RCC 7860 (cell line): ENCODE measurements around the gene BCAP31.
A peak's percentile ranks its signal among the peaks of the same experiment; 100 is the strongest.
"Not testable (repeated sequence)": the region's sequence is repeated elsewhere in the genome, so short reads cannot be mapped to it uniquely, and the experiment has no call there.

ENCODE experiments used
- DNase-seq: peaks from one replicate; pipeline ENCODE4 v3.0.0-alpha.2; 2015; ENCODE audit warnings: low spot score
- FAIRE-seq: peaks from 2 replicates; lab custom pipeline; 2012; peaks lifted over from hg19 to GRCh38; lab: Jason Lieb, UNC

Gene BCAP31

DNA sequence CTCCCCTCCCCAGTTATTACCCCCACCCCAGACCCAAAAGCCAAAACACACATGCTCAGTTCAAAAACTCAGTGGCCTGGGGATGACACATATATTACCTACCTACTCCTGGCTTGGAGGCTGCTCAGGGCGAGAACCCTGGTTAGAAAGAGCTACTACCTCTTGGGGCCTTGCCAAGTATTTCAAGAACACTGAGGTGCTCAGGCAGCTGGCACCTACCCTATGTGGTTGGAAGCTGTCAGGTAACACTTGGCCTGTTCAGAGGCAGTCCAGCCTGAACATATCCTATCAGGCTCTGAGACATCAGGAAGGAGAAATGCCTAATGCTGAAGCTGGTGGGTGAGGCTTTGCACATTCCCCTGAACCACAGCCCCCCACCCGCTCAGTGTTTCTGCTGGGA is 4.9 kb downstream of the BCAP31 start:
- DNase-seq (no peak), FAIRE-seq (no peak)

DNA sequence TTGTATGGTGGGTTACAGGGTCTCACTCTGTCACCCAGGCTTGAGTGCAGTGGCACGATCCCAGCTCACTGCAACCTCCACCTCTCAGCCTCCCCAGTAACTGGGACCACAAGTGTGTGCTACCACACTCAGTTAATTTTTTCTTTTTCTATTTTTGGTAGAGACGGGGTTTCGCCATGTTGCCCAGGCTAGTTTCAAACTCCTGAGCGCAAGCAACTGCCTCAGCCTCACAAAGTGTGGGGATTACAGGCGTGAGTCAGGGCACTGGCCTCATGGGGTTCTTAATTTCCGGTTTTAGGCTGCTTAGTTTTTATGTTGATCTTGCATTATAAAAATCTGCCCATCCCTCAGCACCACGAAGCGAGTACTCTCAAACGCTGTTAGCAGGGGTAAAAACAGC is 6.7 kb downstream of the BCAP31 start:
- DNase-seq (no peak), FAIRE-seq (no peak)

DNA sequence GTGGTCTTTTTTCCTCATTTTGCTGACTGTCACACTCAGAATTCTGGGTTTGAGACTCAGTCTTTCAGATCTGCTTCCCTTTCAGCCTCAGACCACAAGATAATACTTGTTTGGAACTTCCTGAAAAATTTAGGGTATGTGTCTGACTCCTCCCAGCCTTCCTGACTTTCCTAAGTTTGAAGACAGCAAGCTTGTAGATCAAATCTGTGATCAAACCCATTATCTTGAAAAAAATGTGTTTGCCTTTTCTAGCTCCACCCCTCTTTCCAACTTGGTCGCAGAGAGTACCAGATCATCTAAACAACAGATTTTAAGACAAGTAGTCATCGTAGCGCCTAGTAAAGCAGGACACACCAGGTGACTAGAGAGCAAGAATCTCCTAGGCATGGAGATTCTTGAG is 9.9 kb downstream of the BCAP31 start:
- FAIRE-seq (no peak), DNase-seq (no peak)

DNA sequence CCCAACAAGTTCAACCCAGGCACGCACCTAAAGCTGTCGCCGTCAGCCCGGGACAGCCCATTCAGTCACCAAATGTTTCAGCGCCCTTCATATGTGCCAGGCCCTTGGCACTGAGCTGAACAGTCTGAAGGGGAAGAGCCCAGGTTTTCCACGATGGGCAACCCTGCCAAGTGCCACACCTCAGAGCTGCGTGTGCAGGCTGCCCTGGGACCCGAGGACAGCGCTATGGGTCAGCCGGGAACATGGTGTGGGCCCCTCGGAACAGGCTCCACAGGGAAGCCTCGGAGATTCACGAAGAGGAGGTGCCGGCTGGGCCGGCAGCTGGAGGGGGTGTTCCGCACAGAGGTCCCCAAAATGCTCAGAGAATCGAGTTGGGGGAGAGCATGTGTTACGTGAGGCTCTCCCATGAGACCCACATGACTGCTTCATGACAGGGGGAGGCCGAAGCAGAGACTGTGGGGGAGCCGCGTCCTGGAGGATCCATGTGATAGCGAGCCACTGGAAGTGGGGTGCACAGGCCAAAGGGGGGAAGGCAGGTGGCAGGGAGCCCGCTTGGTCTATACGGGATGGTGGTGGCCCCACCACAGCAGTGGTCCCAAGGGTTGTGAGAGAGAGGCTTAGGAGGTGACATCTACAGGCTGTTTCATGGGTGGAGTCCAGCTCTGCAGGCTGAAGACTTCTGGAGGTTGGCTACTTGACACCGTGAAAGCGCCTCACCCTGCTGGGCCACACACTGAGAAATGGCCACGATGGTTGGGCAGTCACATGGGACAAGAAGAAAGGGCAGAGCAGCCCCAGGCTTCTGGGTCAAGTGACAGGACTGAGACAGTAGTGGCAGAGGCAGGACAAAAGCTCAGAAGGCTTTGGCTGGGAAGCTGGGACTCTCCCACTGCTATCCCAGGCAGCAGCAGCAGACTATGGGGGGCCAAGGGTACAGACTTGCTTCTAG is 14.2 kb downstream of the BCAP31 start:
- no peak for FAIRE-seq
- no peak for DNase-seq

DNA sequence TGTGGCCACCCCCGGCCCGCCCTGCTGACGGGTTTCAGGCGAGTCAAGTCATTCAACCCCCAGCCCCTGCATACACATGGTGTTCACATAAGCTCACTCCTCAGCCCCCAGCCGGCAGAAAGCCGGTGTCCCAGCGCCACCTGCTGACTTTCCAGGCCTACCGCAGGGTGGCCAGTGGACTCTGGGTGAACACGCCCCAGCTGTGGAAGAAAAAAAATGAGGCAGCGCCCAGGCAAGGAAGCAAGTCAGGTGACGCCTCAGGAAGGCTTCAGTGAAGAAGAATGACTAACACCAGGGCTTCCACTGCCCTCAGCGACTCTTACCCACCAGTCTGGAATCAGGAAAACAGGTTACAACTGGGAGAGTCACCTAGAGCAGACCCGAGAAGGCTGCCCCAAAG is 15.8 kb downstream of the BCAP31 start:
- peak; percentile 79 for DNase-seq
- peak; percentile 89 for FAIRE-seq

DNA sequence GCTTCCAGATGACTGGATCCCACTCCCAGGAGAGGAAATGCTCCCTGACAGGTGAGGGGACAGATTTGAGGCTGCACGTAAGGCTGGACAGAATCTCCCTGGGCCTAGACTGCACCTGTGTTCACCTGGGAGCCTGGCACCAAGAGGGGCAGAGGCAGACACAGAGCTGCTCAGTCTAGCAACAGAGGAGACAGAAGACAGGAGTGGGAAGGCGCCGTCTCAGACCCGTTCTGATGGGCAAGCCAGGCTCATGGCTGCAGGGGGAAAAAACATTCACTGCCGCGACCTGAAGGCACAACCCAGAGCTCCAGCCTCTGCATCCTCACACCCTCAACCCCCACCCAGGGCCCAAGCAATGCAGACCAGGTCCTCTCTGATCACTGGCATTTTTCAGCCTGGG is 16.8 kb downstream of the BCAP31 start:
- FAIRE-seq, result no peak
- no peak for DNase-seq

DNA sequence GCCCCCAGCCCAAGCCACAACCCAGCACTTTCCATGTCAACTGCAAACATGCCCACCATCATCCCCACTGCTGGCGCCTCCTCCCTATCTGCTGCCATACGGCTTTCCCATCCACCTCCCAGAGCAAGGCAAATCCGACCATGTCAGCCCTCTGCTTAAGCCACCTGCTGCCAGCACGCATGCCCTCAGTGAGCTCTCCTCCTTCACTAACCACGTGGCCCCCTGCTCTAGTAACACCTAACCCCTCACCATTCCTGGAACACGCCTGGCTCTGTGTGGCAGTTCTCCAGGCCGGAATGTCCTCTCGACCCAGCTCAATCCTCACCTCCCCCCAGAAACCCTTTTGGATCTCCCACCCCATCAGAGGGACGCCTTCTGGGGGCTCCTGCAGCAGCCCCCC is 17.4 kb downstream of the BCAP31 start:
- no peak for DNase-seq

DNA sequence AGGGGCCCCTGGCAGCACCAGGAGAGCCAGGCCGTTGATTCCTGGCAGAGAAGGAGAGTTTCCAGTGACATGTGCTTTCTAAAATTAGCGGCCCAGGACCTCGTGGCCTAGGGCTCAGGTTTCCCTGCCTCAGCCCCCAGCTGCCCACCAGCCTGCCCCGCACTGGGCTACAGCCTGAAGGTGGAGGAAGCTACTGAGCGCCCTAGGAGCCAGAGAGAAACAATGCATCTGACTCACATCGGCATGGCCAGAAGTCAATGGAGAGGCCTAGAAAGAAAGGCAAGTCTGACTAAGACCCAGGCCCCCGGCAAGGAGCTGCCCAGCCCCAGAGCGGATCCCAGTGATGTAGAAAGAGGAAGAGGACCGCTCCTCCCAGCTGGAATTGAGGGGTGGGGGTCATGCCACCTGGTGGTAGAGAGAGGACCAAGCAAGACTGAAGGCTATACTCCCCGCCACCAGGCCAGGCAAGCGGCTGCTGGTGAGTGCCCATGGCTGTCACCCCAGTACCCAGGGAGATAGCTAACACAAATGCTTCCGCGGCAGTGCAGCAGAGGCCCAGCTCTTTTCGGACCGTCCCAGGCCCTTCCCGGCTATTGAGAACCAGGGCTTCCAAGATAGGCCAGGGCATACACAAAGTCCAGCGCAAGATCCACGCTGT is 18.7 kb downstream of the BCAP31 start:
- DNase-seq, FAIRE-seq: not testable (repeated sequence)

More for the DNA sequence above, 17.4 kb downstream of the BCAP31 start:
- no peak for FAIRE-seq

DNA sequence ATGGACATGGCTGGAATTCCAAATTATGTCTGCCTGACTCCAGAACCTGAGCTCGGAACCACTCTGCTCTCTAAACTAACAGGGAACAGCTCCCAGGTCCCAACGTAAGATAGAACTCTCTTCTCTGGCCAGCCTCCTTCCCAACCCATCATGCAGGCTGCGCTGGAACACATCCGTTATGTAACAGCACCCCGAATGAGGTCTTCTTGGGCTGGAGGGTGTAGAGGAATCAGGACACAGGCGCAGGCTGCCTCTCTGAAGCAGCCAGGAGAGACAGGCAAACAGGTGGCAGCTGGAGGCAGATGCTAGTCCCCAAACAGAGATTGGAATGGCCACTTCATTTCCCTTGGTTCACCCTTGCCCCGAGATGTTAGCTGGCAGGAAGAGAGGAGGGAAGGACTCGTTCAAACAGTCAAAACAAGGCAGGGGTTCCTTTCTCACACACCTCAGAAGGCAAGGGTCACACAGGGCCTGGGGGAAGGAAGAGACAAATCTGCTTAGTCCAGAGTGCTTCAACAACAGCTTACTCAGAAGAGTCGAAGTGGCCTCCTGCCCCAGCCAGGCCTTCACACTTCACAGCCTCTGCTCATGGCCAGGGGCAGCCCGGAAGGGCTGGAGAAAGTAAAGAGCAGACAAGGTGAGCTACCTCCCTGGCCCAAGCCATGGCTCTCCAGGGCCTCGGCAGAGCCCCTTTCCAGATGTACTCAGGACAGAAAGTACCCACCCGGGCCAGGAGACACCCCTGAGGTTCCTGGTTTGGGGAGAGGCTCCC is 19.4 kb downstream of the BCAP31 start:
- not testable (repeated sequence) for DNase-seq, FAIRE-seq

DNA sequence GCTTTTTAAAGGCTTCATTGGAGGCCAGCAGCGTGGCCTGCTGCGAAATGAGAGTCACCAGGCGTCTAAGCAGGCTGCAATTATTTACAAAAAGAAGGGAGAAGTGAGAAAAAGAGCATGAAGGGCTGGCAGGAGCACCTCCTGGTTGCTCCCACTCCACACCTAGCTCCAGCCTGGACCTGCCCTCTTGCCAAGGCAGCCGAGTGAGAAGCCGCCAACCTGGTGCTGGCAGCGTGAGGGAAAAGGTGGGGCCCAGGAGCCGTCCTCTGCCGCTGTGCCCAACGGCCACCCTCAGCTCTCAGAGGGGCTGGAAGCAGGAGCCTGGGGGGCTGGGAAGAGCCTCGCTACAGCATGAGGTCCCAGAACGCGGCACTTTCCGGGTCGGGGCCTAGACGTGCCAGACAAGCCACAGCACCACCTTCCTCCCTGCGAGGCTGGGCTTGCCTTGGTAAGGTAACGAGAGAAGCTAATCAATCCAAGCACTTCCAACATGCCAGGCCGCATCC is 20.1 kb downstream of the BCAP31 start:
- no peak for DNase-seq
- FAIRE-seq, result no peak

DNA sequence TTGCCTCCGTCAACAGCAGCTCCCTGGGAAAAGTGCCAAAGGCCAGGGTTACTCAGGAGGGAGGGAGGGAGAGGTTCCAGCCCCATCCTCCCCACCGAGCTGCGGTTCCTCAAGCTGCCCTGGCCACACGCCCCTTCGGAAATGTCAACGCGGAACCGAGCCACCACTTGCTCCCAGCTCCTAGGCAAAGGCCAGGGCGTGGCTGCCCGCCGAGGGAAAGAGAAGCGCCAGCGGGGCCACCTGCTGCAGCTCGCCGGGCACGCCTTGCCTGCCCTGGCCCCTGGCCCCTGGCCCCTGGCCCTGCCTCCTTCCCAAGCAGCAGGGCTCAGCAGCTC is 21.2 kb downstream of the BCAP31 start:
- no peak for FAIRE-seq
- DNase-seq, result no peak

DNA sequence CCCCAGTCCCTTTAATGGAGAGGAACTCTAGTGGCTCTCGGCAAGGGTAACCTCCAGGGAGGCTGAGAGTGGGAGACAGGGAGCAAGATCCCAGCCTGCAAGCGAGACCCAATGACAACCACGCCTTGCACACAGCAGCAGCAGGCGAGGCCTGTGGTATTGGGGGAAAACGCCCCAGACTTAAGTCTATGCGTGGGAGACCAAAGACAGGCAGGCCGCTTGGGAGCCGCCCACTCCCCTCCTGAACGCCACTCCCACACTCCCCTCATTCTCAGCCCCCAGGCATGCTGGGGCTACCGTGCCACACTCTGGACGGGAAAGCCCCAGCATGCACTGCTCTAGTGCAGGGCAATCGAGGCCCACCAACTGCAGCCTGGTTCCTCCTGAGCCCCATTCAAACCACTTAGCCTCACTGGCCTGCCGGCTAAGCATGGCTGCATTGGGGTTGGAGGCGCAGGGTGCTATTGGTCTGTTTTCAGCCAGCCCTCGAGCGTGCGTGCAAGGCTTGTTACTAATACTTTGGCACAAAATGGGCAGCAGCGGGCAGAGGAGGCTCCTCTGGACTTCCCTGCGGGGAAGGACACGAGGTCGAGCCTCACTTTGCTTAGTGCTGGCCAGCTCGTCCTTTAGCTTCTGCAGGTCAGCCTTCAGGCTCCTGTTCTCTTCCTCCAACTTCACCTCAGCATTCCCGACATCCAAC is 21.7 kb downstream of the BCAP31 start:
- FAIRE-seq, result no peak
- DNase-seq, result no peak

DNA sequence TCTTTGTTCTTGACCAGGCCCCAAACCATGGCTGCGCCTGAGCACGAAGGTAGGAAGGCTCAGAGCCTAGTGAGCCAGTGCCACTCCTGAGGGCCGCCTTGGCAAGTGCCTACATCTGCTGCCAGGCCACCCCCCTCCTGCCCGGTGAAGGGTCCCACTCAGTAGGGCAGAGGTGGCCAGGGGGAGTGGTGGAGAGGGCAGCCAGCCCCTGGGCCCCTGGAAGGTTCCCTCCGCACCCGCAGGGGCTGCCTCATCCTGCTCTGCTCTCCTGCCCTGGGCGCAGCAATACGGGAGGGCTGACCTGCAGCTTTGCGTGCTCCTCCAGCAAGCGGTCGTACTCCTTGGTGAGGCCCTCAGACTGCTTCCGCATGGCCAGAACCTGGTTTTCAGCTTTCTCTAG is 22.5 kb downstream of the BCAP31 start:
- FAIRE-seq (no peak), DNase-seq (no peak)

DNA sequence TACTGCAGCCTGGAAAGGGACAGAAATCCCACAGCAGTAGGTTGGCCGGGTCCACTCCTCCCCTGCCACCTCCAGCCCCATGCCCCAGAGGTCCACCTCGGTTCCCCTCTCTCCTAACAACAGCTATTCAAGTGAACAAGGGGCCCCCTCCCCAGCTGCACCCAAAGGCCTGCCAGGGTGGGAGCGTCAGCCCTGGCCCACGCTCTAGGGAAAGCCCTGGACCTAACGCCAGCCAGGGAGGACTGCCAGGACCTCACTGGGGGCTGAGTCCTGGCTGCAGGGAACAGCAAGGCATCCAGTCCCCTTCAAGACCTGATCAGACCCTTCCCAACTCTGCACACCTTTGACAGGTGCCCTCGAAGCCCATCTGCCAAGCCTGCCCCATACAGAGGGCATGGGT is 23.2 kb downstream of the BCAP31 start:
- no peak for FAIRE-seq
- DNase-seq, result no peak

DNA sequence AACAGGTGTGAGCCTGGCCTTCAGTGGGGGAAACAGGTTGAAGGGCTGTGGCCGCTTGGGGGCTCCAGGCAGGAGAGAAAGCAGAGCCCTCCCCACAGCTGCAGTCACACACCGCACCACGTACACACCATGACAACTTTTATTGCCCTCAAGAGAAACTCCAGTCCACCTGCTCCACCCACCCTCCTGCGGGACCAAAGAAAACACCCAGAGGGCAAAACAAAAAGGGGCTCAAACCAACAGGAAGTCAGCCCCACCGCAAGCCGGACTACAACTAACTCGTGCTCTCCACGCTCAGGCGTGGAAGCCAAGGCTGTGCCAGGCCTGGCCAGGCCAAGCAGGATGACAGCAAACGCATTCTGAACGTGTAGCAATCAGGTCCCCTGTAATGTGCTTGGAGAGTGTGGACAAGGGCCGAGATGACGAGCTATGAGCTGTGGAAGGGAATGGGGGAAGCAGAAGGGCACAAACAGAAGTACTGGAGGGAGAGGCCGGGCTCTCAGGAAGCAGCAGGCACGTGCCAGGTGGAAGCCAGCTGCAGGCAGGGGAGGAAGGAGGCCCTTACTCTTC is 23.7 kb downstream of the BCAP31 start:
- FAIRE-seq (no peak), DNase-seq (no peak)

DNA sequence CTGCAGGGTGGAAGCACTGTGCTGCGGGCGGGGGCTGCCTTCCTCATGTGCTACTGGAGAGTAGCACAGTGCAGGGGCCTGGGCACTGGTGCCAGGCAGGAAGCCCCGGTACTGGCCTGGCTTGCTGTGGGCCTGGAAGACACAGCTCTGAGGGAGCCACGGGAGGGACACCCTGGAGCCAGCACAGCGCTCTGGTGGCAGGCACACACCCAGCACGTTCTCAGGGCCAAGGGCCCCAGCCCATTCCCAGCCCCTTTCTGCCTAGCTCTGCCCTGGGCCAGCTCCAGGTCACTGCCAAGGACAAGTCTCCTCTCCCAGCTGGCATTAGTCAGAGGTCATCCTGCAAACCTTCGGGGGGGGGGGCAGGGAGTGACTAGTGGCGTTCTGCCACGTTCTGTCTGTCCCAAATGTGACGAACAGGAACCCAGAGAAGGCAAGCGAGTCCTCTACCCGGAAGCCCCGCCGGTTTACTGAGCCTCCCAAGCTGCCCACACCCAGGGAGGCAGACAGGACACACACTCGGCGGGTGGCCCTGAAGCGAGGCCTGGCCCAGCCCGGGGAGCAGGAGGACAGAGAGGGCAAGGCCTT is 24.3 kb downstream of the BCAP31 start:
- DNase-seq, FAIRE-seq: not testable (repeated sequence)

DNA sequence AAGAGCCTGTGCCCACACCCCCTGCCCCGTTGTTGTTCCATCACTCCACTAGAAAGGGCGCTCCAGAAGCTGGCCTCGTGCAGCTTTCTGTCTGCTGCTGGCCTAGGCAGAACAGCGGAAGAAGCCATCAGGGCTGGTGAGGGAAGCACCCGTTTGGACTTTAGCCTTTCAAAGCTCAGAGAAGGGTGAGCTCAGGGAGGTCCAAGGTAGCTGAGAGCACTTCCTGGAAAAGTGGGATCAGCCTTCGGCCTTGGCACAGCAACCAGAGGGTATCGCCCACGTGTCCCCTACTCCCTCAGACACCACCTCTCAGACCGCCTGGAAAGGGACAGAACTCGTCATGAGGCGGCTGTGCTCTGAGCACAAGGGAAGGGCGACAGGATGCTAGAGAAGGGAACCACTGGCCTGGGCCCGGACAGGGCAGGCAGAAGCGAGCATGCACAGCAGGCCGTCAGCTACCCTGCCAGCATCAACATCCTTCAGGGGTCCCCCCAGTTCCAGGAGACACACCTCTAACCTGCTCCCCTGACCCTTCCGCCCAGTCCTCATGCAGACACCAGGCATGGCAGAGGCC is 24.9 kb downstream of the BCAP31 start:
- not testable (repeated sequence) for DNase-seq, FAIRE-seq

DNA sequence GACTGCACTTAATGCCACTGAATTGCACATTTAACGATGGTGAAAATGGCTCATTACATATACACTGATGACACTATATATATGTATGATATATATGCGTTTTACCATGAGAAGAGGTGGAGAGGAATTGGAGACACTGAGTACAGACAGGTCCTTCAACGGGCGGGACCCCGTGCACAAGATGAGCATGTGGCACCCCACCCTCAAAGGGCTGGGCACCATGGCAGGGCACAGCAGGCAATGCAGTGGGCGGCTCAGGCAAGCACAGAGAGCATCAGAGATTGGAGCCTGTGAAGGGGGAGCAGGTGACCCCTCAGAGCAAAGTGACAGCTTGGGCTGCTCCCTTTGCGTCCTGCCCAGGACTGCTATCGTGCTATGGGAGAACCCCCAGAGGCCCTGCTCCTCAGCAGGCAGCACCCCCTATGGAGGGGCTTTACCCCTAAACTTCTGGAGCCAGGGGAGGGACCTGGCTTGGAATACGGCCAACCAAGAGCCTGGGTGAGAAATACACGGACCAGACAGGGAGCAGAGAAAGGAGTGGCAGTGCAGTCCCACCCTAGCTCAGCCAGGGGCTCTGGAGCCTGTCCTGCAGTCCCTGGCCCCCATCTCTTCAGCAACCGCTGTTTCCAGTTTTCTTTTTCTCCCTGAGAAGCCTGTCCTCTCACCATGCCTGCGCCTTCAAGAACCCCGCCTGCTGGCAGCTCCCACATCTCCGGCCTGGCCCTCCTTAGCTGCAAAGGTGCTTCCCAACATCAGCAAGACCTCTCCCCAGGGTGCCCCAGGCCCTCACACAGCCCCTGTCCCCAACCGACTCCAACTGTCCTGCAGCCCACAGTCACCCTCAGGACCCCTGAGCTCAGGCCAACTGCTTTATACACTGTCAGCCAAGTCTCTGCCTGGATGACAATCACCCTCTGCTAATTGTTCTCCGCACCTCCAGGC is 26.0 kb downstream of the BCAP31 start:
- FAIRE-seq, result no peak
- no peak for DNase-seq
